Activated CD8-positive, alpha-beta T cell treated with anti-CD3 and anti-CD28 coated beads for 36 hours (primary cell): Measurements from ENCODE around the gene STRA8. TPM values are rescaled to one million over a fixed set of nuclear protein-coding genes. Genes with fewer than 3 reads are reported as not detected.

ENCODE experiments used
- ATAC-seq: fragments of 200-7000 bp; cut with Tn5 transposase; one replicate; pipeline ENCODE4 v1.10.0; 2021; ENCODE audit warnings: mild to moderate bottlenecking, moderate library complexity
- CTCF ChIA-PET: fragments of 350-600 bp; sonication (Branson Sonifier 250); formaldehyde crosslinking; loops from one replicate; lab custom pipeline; 2021; ENCODE audit warnings: antibody characterized with exemption; lab: Charles Lee
- POLR2A ChIA-PET: fragments of 350-600 bp; sonication (Branson Sonifier 250); formaldehyde crosslinking; loops from one replicate; lab custom pipeline; 2021; ENCODE audit warnings: antibody characterized with exemption; lab: Charles Lee
- DNase-seq: peaks from one replicate; pipeline ENCODE4 v3.0.0-alpha.2; 2020
- H3K27ac Mint-ChIP-seq: one replicate; pipeline ENCODE4 v1.8.0; 2021; ENCODE audit warnings: mild to moderate bottlenecking, mixed read lengths
- H3K27me3 Mint-ChIP-seq: one replicate; pipeline ENCODE4 v1.8.0; 2021; ENCODE audit warnings: mixed read lengths
- H3K36me3 Mint-ChIP-seq: one replicate; pipeline ENCODE4 v1.8.0; 2021; ENCODE audit warnings: low read depth, mixed read lengths
- H3K4me1 Mint-ChIP-seq: one replicate; pipeline ENCODE4 v1.8.0; 2021; ENCODE audit warnings: low read depth, mixed read lengths
- H3K4me3 Mint-ChIP-seq: one replicate; pipeline ENCODE4 v1.8.0; 2021; ENCODE audit warnings: mild to moderate bottlenecking, moderate library complexity, mixed read lengths
- H3K9me3 Mint-ChIP-seq: one replicate; pipeline ENCODE4 v1.8.0; 2021; ENCODE audit warnings: mixed read lengths
- CTCF ChIP-seq: fragments of 200-600 bp; IDR thresholded peaks from one replicate; pipeline ENCODE4 v1.8.0; 2022; ENCODE audit warnings: antibody characterized with exemption, mild to moderate bottlenecking
- intact Hi-C: fragments of 100-400 bp; cut with micrococcal nuclease; formaldehyde crosslinking; loops from one replicate; pipeline ENCODE4 v1.10.0; 2022
- total RNA-seq, 2 experiments: library from RNA; stranded (reverse); gene quantifications; one replicate each; pipeline ENCODE4 v1.2.3, GENCODE V29; 2021

STRA8 gene
- total RNA-seq, 2 experiments from 2014 or later: not detected

GRCh38 chr7:135201350-135201749 lies 32.3 kb upstream of the STRA8 start:
- Mint-ChIP-seq H3K27ac (no peak overlapping the region), H3K27me3 (no peaks in the 10 kb centered on the region), H3K9me3 (no peaks in the 10 kb centered on the region), H3K36me3 (peaks cover 51% of the 10 kb centered on the region), H3K4me1 (peaks cover 43% of the 10 kb centered on the region), H3K4me3 (no peak overlapping the region)
- ATAC-seq (no peak), DNase-seq (no peak)
- ChIA-PET POLR2A (interaction anchor here (1.0 kb wide), 1 partner anchor 13 kb away, joined by 3 read pairs; no protein-coding TSS in a partner anchor), CTCF (no interaction called here)
- TF ChIP-seq CTCF: no peak
- intact Hi-C loops: no loop called here

GRCh38 chr7:135204341-135204749 lies 29.3 kb upstream of the STRA8 start:
- no peak for ATAC-seq
- CTCF ChIA-PET: no interaction called here
- H3K27me3 Mint-ChIP-seq: no peaks in the 10 kb centered on the region
- no peak overlapping the region for H3K4me3 Mint-ChIP-seq
- POLR2A ChIA-PET: interaction anchor here (1.2 to 1.8 kb wide), 2 partner anchors 10 to 34 kb away, joined by 3 to 5 read pairs; partner anchors contain the start of gene CYREN
- intact Hi-C loops: no loop called here
- peaks cover 53% of the 10 kb centered on the region for H3K4me1 Mint-ChIP-seq
- peaks cover 50% of the 10 kb centered on the region for H3K36me3 Mint-ChIP-seq
- no peak for TF ChIP-seq CTCF
- H3K9me3 Mint-ChIP-seq: no peaks in the 10 kb centered on the region
- DNase-seq: no peak
- no peak overlapping the region for H3K27ac Mint-ChIP-seq

- Mint-ChIP-seq H3K27me3 (no peaks in the 10 kb centered on the region), H3K27ac (no peak overlapping the region), H3K4me1 (peaks cover 53% of the 10 kb centered on the region), H3K36me3 (peaks cover 46% of the 10 kb centered on the region), H3K9me3 (no peaks in the 10 kb centered on the region), H3K4me3 (no peak overlapping the region)
- ATAC-seq: no peak
- POLR2A ChIA-PET: interaction anchor here (1.1 to 1.8 kb wide), 3 partner anchors 10 to 35 kb away, joined by 3 to 5 read pairs (median 5); partner anchors contain the start of gene CYREN
- CTCF ChIA-PET: no interaction called here
- no peak for TF ChIP-seq CTCF
- DNase-seq: no peak
- intact Hi-C loops: no loop called here
Observed at GRCh38 chr7:135204876-135205275, 28.8 kb upstream of the STRA8 start.

- Mint-ChIP-seq H3K36me3 (peaks cover 42% of the 10 kb centered on the region), H3K4me3 (no peak overlapping the region), H3K9me3 (no peaks in the 10 kb centered on the region), H3K27ac (no peak overlapping the region), H3K4me1 (peaks cover 59% of the 10 kb centered on the region), H3K27me3 (no peaks in the 10 kb centered on the region)
- no peak for DNase-seq
- ATAC-seq: no peak
- intact Hi-C loops: no loop called here
- POLR2A ChIA-PET: interaction anchor here (1.1 to 1.8 kb wide), 2 partner anchors 17 to 36 kb away, joined by 5 read pairs; partner anchors contain the start of gene CYREN
- CTCF ChIA-PET: no interaction called here
- no peak for TF ChIP-seq CTCF
Observed at GRCh38 chr7:135205850-135206249, 27.8 kb upstream of the STRA8 start.

- DNase-seq (no peak), ATAC-seq (no peak)
- no peak for TF ChIP-seq CTCF
- intact Hi-C loops: no loop called here
- H3K4me1 Mint-ChIP-seq: peaks cover 56% of the 10 kb centered on the region
- CTCF ChIA-PET: no interaction called here
- POLR2A ChIA-PET: interaction anchor here (0.9 kb wide), 1 partner anchor 21 kb away, joined by 3 read pairs; no protein-coding TSS in a partner anchor
- peaks cover 38% of the 10 kb centered on the region for H3K36me3 Mint-ChIP-seq
- H3K27ac Mint-ChIP-seq: no peak overlapping the region
- no peaks in the 10 kb centered on the region for H3K27me3 Mint-ChIP-seq
- H3K4me3 Mint-ChIP-seq: no peak overlapping the region
- H3K9me3 Mint-ChIP-seq: no peaks in the 10 kb centered on the region
Observed at GRCh38 chr7:135206941-135207391, 26.7 kb upstream of the STRA8 start.
